ENCODE data around the gene CAPRIN2. TPM values are rescaled to one million over a fixed set of nuclear protein-coding genes. Genes with fewer than 3 reads are reported as not detected.
A peak's percentile ranks its signal among the peaks of the same experiment; 100 is the strongest.

Gene CAPRIN2
- total RNA-seq, 1 experiment from 2014 or later = 29.5 TPM

- H3K27ac ChIP-seq = peak overlapping the region; percentile 64
- DNase-seq = peak; percentile 31 to 83
- intact Hi-C loops (cut with micrococcal nuclease; ENCODE audit: unreplicated experiment) = no loop called here
Observed at GRCh38 chr12:30769802-30770201, 15.1 kb upstream of the CAPRIN2 start.

GRCh38 chr12:30764251-30764650 is 9.5 kb upstream of the CAPRIN2 start:
- Histone ChIP-seq H4K20me1 (ENCODE audit: insufficient read depth) (no peaks in the 10 kb centered on the region), H3K27me3 (ENCODE audit: insufficient read depth, low read depth) (no peaks in the 10 kb centered on the region), H3K4me1 (replicated peaks; ENCODE audit: insufficient read depth) (peaks cover 8% of the 10 kb centered on the region), H2AFZ (no peak overlapping the region), H3K4me2 (no peak overlapping the region), H3K9me2 (ENCODE audit: insufficient read depth) (no peaks in the 10 kb centered on the region), H3K4me3 (no peak overlapping the region), H3K36me3 (ENCODE audit: low read depth) (no peaks in the 10 kb centered on the region), H3K9me3 (ENCODE audit: insufficient read depth, low read depth) (no peaks in the 10 kb centered on the region; the same call in 1 of the 2 replicates), H3K27ac (no peak overlapping the region), H3F3A (ENCODE audit: insufficient read depth, low read depth) (no peaks in the 10 kb centered on the region), H3K79me2 (ENCODE audit: low read depth) (no peaks in the 10 kb centered on the region)
- DNase-seq = no peak
- intact Hi-C loops (cut with micrococcal nuclease; ENCODE audit: unreplicated experiment) = no loop called here
- CTCF ChIA-PET = interaction anchor here (1.4 kb wide), 1 partner anchor 37 kb away, joined by 4 read pairs; no protein-coding TSS in a partner anchor
- TF ChIP-seq, protein P1, sequence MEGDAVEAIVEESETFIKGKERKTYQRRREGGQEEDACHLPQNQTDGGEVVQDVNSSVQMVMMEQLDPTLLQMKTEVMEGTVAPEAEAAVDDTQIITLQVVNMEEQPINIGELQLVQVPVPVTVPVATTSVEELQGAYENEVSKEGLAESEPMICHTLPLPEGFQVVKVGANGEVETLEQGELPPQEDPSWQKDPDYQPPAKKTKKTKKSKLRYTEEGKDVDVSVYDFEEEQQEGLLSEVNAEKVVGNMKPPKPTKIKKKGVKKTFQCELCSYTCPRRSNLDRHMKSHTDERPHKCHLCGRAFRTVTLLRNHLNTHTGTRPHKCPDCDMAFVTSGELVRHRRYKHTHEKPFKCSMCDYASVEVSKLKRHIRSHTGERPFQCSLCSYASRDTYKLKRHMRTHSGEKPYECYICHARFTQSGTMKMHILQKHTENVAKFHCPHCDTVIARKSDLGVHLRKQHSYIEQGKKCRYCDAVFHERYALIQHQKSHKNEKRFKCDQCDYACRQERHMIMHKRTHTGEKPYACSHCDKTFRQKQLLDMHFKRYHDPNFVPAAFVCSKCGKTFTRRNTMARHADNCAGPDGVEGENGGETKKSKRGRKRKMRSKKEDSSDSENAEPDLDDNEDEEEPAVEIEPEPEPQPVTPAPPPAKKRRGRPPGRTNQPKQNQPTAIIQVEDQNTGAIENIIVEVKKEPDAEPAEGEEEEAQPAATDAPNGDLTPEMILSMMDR (conservative IDR thresholded peaks at IDR 0.05) = no peak
- TF ChIP-seq EZH2 (IDR thresholded peaks at IDR 0.05; ENCODE audit: low read depth) = no peak
- POLR2A ChIA-PET (ENCODE audit: unreplicated experiment) = interaction anchor here (0.6 kb wide), 1 partner anchor 1238 kb away, joined by 3 read pairs; no protein-coding TSS in a partner anchor
- no TSS peak for BruUV-seq (replicated peaks)

More at GRCh38 chr12:30769802-30770201, 15.1 kb upstream of the CAPRIN2 start:
- peaks cover 7% of the 10 kb centered on the region for H3F3A ChIP-seq (ENCODE audit: insufficient read depth, low read depth)
- no peaks in the 10 kb centered on the region for H3K36me3 ChIP-seq (ENCODE audit: low read depth)
- no peaks in the 10 kb centered on the region for H4K20me1 ChIP-seq (ENCODE audit: insufficient read depth)
- BruUV-seq (replicated peaks) = no TSS peak
- H3K9me2 ChIP-seq (ENCODE audit: insufficient read depth) = no peaks in the 10 kb centered on the region
- peak overlapping the region; percentile 71 for H3K4me2 ChIP-seq
- H3K9me3 ChIP-seq (ENCODE audit: insufficient read depth, low read depth) = peaks cover 19% of the 10 kb centered on the region
- TF ChIP-seq EZH2 (IDR thresholded peaks at IDR 0.05; ENCODE audit: low read depth) = no peak
- TF ChIP-seq, protein P1 (conservative IDR thresholded peaks at IDR 0.05) = no peak
- ChIA-PET POLR2A (ENCODE audit: unreplicated experiment) (interaction anchor here (0.5 to 0.6 kb wide), 2 partner anchors 1364 to 1372 kb away, joined by 3 to 5 read pairs; no protein-coding TSS in a partner anchor), CTCF (no interaction called here)
- no peaks in the 10 kb centered on the region for H3K79me2 ChIP-seq (ENCODE audit: low read depth)
- H3K4me1 ChIP-seq (replicated peaks; ENCODE audit: insufficient read depth) = peaks cover 25% of the 10 kb centered on the region
- H3K4me3 ChIP-seq = peak overlapping the region; percentile 17; the same call in 1 of the 2 replicates
- H3K27me3 ChIP-seq (ENCODE audit: insufficient read depth, low read depth) = no peaks in the 10 kb centered on the region
- no peak overlapping the region for H2AFZ ChIP-seq

GRCh38 chr12:30763053-30763452 is 8.3 kb upstream of the CAPRIN2 start:
- H2AFZ ChIP-seq = no peak overlapping the region
- no peaks in the 10 kb centered on the region for H3K9me2 ChIP-seq (ENCODE audit: insufficient read depth)
- no peak overlapping the region for H3K4me2 ChIP-seq
- CTCF ChIA-PET = no interaction called here
- H3F3A ChIP-seq (ENCODE audit: insufficient read depth, low read depth) = no peaks in the 10 kb centered on the region
- no peaks in the 10 kb centered on the region for H3K79me2 ChIP-seq (ENCODE audit: low read depth)
- H3K27me3 ChIP-seq (ENCODE audit: insufficient read depth, low read depth) = no peaks in the 10 kb centered on the region
- no peaks in the 10 kb centered on the region; the same call in 1 of the 2 replicates for H3K4me1 ChIP-seq (replicated peaks; ENCODE audit: insufficient read depth)
- no peaks in the 10 kb centered on the region for H4K20me1 ChIP-seq (ENCODE audit: insufficient read depth)
- BruUV-seq (replicated peaks) = no TSS peak
- no peak overlapping the region for H3K27ac ChIP-seq
- H3K4me3 ChIP-seq = no peak overlapping the region
- no peaks in the 10 kb centered on the region; the same call in 1 of the 2 replicates for H3K9me3 ChIP-seq (ENCODE audit: insufficient read depth, low read depth)
- TF ChIP-seq, protein P1 (conservative IDR thresholded peaks at IDR 0.05) = no peak
- TF ChIP-seq EZH2 (IDR thresholded peaks at IDR 0.05; ENCODE audit: low read depth) = no peak
- intact Hi-C loops (cut with micrococcal nuclease; ENCODE audit: unreplicated experiment) = no loop called here
- H3K36me3 ChIP-seq (ENCODE audit: low read depth) = no peaks in the 10 kb centered on the region
- POLR2A ChIA-PET (ENCODE audit: unreplicated experiment) = no interaction called here
- DNase-seq = no peak
